GM12865 (cell line): ENCODE results near the gene PRDM15.

Experiments
- DNase-seq: peaks from one replicate; pipeline ENCODE4 v3.0.0; 2010; ENCODE audit warnings: low read depth
- H3K4me3 ChIP-seq: 2 replicates; pipeline ENCODE4 v1.5.1; 2011; ENCODE audit warnings: mild to moderate bottlenecking, low read depth, low read length, control low read depth
- CTCF ChIP-seq: IDR thresholded peaks from 2 replicates; pipeline ENCODE4 v1.5.1; 2011; ENCODE audit warnings: low read length, control low read depth, low read depth, inconsistent platforms; ENCODE audit not compliant: insufficient read depth; ENCODE audit errors: missing control alignments

PRDM15 gene

GRCh38 chr21:41836166-41837015 is 42.8 kb downstream of the PRDM15 start:
- no peak for DNase-seq
- peak overlapping the region; percentile 4; the same call in 1 of the 2 replicates for H3K4me3 ChIP-seq
- TF ChIP-seq CTCF, result no peak

GRCh38 chr21:41835711-41836154 is 43.4 kb downstream of the PRDM15 start:
- peak overlapping the region; percentile 4; the same call in 1 of the 2 replicates for H3K4me3 ChIP-seq
- TF ChIP-seq CTCF, result no peak
- DNase-seq, result no peak

GRCh38 chr21:41834926-41835663 is 44.0 kb downstream of the PRDM15 start:
- DNase-seq, result no peak
- TF ChIP-seq CTCF, result no peak
- no peak overlapping the region for H3K4me3 ChIP-seq

GRCh38 chr21:41834252-41834925 is 44.8 kb downstream of the PRDM15 start:
- no peak for TF ChIP-seq CTCF
- no peak for DNase-seq
- peak overlapping the region; percentile 43; the same call in 1 of the 2 replicates for H3K4me3 ChIP-seq

GRCh38 chr21:41833497-41834115 is 45.5 kb downstream of the PRDM15 start:
- peak overlapping the region; percentile 43 for H3K4me3 ChIP-seq
- no peak for TF ChIP-seq CTCF
- peak; percentile 87 for DNase-seq
